Right ventricle myocardium inferior (tissue), 1 donor: ENCODE data around the gene FOXJ3. TPM values are rescaled to one million over a fixed set of nuclear protein-coding genes. Genes with fewer than 3 reads are reported as not detected.

Experiments
- ATAC-seq: fragments of 200-7000 bp; cut with Tn5 transposase; one replicate; pipeline ENCODE4 v1.9.1; 2020; ENCODE audit warnings: mild to moderate bottlenecking, moderate library complexity
- DNase-seq: peaks from one replicate; pipeline ENCODE4 v3.0.0; 2021; ENCODE audit errors: missing footprints
- intact Hi-C: fragments of 100-400 bp; cut with DNase I; formaldehyde crosslinking; loops from one replicate; pipeline ENCODE4 v1.11.0; 2022
- total RNA-seq: library from RNA; stranded (reverse); fragmentation: NEBNext Ultra II Directional; extraction: Animal tissue kit (Norgen Biotek cat#: 25700); gene quantifications from one replicate; pipeline ENCODE4 v1.2.1, GENCODE V29; 2021
- donor health status: DM: no; HTN: yes; CAD: no; lungs with severe emphysema.

The FOXJ3 gene
- total RNA-seq, 1 donor from 2014 or later = 37.9 TPM

GRCh38 chr1:42143896-42144710, 190.9 kb downstream of the FOXJ3 start:
- intact Hi-C loops = loop anchor here (10.0 kb wide), 1 partner anchor 601 kb away; the partner anchor contains the start of gene CLDN19
- ATAC-seq (no peak), DNase-seq (no peak)

- intact Hi-C loops = loop anchor here (10.0 kb wide), 1 partner anchor 602 kb away; the partner anchor contains the start of gene CLDN19
- ATAC-seq (no peak), DNase-seq (no peak)
Observed at GRCh38 chr1:42142894-42143675, 191.9 kb downstream of the FOXJ3 start.

- no peak for DNase-seq
- ATAC-seq = no peak
- intact Hi-C loops = loop anchor here (10.0 kb wide), 1 partner anchor 603 kb away; the partner anchor contains the start of gene CLDN19
Observed at GRCh38 chr1:42141978-42142377, 193.1 kb downstream of the FOXJ3 start.

GRCh38 chr1:42140191-42140590, 194.8 kb downstream of the FOXJ3 start:
- intact Hi-C loops = loop anchor here (10.0 kb wide), 1 partner anchor 605 kb away; the partner anchor contains the start of gene CLDN19
- DNase-seq (no peak), ATAC-seq (no peak)

- ATAC-seq (no peak), DNase-seq (no peak)
- intact Hi-C loops = no loop called here
Observed at GRCh38 chr1:42139444-42139843, 195.6 kb downstream of the FOXJ3 start.

- DNase-seq (no peak), ATAC-seq (no peak)
- intact Hi-C loops = no loop called here
Observed at GRCh38 chr1:42138586-42138985, 196.4 kb downstream of the FOXJ3 start.

- DNase-seq (no peak), ATAC-seq (no peak)
- intact Hi-C loops = no loop called here
Observed at GRCh38 chr1:42137766-42138165, 197.3 kb downstream of the FOXJ3 start.

GRCh38 chr1:42136466-42136865, 198.6 kb downstream of the FOXJ3 start:
- ATAC-seq (no peak), DNase-seq (no peak)
- intact Hi-C loops = no loop called here

- intact Hi-C loops = no loop called here
- no peak for DNase-seq
- ATAC-seq = no peak
Observed at GRCh38 chr1:42135426-42135825, 199.6 kb downstream of the FOXJ3 start.

- ATAC-seq (no peak), DNase-seq (no peak)
- intact Hi-C loops = no loop called here
Observed at GRCh38 chr1:42133809-42134526, 201.1 kb downstream of the FOXJ3 start.

- intact Hi-C loops = no loop called here
- DNase-seq (no peak), ATAC-seq (no peak)
Observed at GRCh38 chr1:42133390-42133789, 201.6 kb downstream of the FOXJ3 start.

GRCh38 chr1:42130061-42130660, 204.9 kb downstream of the FOXJ3 start:
- intact Hi-C loops = no loop called here
- no peak for DNase-seq
- no peak for ATAC-seq

- DNase-seq (no peak), ATAC-seq (no peak)
- intact Hi-C loops = no loop called here
Observed at GRCh38 chr1:42128964-42129363, 206.1 kb downstream of the FOXJ3 start.

GRCh38 chr1:42128499-42128898, 206.5 kb downstream of the FOXJ3 start:
- intact Hi-C loops = no loop called here

GRCh38 chr1:42127767-42128166, 207.3 kb downstream of the FOXJ3 start:
- no peak for ATAC-seq
- intact Hi-C loops = no loop called here
- no peak for DNase-seq

More at GRCh38 chr1:42128499-42128898, 206.5 kb downstream of the FOXJ3 start:
- no peak for DNase-seq
- no peak for ATAC-seq
